Endothelial cell of umbilical vein (primary cell): ENCODE data around the gene SH3BP5. TPM values are rescaled to one million over a fixed set of nuclear protein-coding genes. Genes with fewer than 3 reads are reported as not detected.

Experiments used
- BruUV-seq: library from RNA; stranded (reverse); fragments of 400-500 nt; replicated peaks from 2 replicates; lab custom pipeline; 2021; lab: Mats Ljungman, UMichigan
- CTCF ChIA-PET: fragments of 300-600, 350-600 bp; sonication (Branson Sonifier 250); formaldehyde crosslinking; loops from one replicate; lab custom pipeline; 2021; ENCODE audit warnings: antibody characterized with exemption, inconsistent platforms; lab: Charles Lee
- POLR2A ChIA-PET: fragments of 300-600, 350-600 bp; sonication (Branson Sonifier 250); formaldehyde crosslinking; loops from one replicate; lab custom pipeline; 2021; ENCODE audit warnings: antibody characterized with exemption, inconsistent platforms; lab: Charles Lee
- DNase-seq: peaks from one replicate; pipeline ENCODE4 v3.0.0-alpha.2; 2011; ENCODE audit warnings: low read depth, low spot score
- FAIRE-seq: peaks from 2 replicates; lab custom pipeline; 2011; peaks lifted over from hg19 to GRCh38; lab: Jason Lieb, UNC
- H2AFZ ChIP-seq: 2 replicates; pipeline ENCODE4 v1.6.0; 2012; ENCODE audit warnings: low read depth, low read length, control low read depth, inconsistent platforms
- H3K27ac ChIP-seq: 2 replicates; pipeline ENCODE4 v1.5.1; 2011; ENCODE audit warnings: low read depth, mild to moderate bottlenecking, control low read depth, low read length, moderate library complexity; ENCODE audit not compliant: insufficient read depth
- H3K27me3 ChIP-seq, 2 experiments: 2 replicates each; pipeline versions ENCODE4 v1.6.0 to v1.6.1; 2011; ENCODE audit warnings: low read length in 2 of 2, mixed read lengths in 1 of 2; ENCODE audit not compliant: control insufficient read depth in 2 of 2, insufficient read depth in 2 of 2
- H3K36me3 ChIP-seq, 2 experiments: 2 replicates in 1 of 2; 3 replicates in 1 of 2; pipeline ENCODE4 v1.5.1; 2011; ENCODE audit warnings: low read length in 2 of 2, mild to moderate bottlenecking in 1 of 2, moderate library complexity in 1 of 2; ENCODE audit not compliant: control insufficient read depth in 2 of 2, insufficient read depth in 2 of 2; ENCODE audit errors: extremely low read depth in 1 of 2
- H3K4me1 ChIP-seq: 3 replicates; pipeline ENCODE4 v1.5.1; 2011; ENCODE audit warnings: mild to moderate bottlenecking, low read length; ENCODE audit not compliant: control insufficient read depth, insufficient read depth; ENCODE audit errors: extremely low read depth
- H3K4me2 ChIP-seq: 2 replicates; pipeline ENCODE4 v1.6.1; 2011; ENCODE audit warnings: low read length, control low read depth, mixed read lengths; ENCODE audit not compliant: insufficient read depth
- H3K4me3 ChIP-seq, 3 experiments: fragments of 200-600 bp in 1 of 3; sonication (generic), shearing (Covaris generic) in 1 of 3; replicated peaks in 1 of 3; 2 replicates each; pipeline ENCODE4 v1.5.1; 2011 to 2016; ENCODE audit warnings: control low read depth in 3 of 3, low read length in 3 of 3, mild to moderate bottlenecking in 2 of 3, inconsistent platforms in 1 of 3, low read depth in 1 of 3, moderate library complexity in 1 of 3; ENCODE audit not compliant: insufficient read depth in 1 of 3
- H3K79me2 ChIP-seq: 2 replicates; pipeline ENCODE4 v1.6.0; 2012; ENCODE audit warnings: low read length, inconsistent platforms; ENCODE audit not compliant: control insufficient read depth, insufficient read depth
- H3K9ac ChIP-seq: replicated peaks from 2 replicates; pipeline ENCODE3; 2011; ENCODE audit warnings: low read length, control low read depth; ENCODE audit not compliant: insufficient read depth; ENCODE audit errors: extremely low read depth
- H3K9me1 ChIP-seq: replicated peaks from 3 replicates; pipeline ENCODE4 v1.6.0; 2011; ENCODE audit warnings: mild to moderate bottlenecking, low read length; ENCODE audit not compliant: control insufficient read depth, insufficient read depth; ENCODE audit errors: extremely low read depth
- H3K9me3 ChIP-seq: replicated peaks from 2 replicates; pipeline ENCODE4 v1.5.1; 2012; ENCODE audit warnings: low read length, inconsistent platforms; ENCODE audit not compliant: control insufficient read depth, insufficient read depth
- H4K20me1 ChIP-seq: replicated peaks from 2 replicates; pipeline ENCODE3; 2011; ENCODE audit warnings: mild to moderate bottlenecking, low read length; ENCODE audit not compliant: control insufficient read depth, insufficient read depth; ENCODE audit errors: extremely low read depth
- CTCF ChIP-seq, 2 donors: IDR thresholded peaks; 1 replicate in 1 of 2; 2 replicates in 1 of 2; pipeline ENCODE4 v1.5.1; 2011; ENCODE audit warnings: low read length in 2 of 2, mild to moderate bottlenecking in 2 of 2, moderate library complexity in 2 of 2, control low read depth in 1 of 2, inconsistent platforms in 1 of 2, low read depth in 1 of 2; ENCODE audit not compliant: insufficient read depth in 1 of 2; ENCODE audit errors: extremely low read depth in 1 of 2
- EZH2 ChIP-seq: IDR thresholded peaks from 2 replicates; pipeline ENCODE4 v1.6.1; 2012; ENCODE audit warnings: borderline replicate concordance, low read depth, mild to moderate bottlenecking, moderate library complexity, low read length, inconsistent platforms; ENCODE audit not compliant: severe bottlenecking
- FOS ChIP-seq: IDR thresholded peaks from 2 replicates; pipeline ENCODE4 v1.6.1; 2011; ENCODE audit warnings: mild to moderate bottlenecking, low read length, moderate library complexity, borderline replicate concordance; ENCODE audit not compliant: insufficient read depth
- GATA2 ChIP-seq: IDR thresholded peaks from 2 replicates; pipeline ENCODE4 v1.7.0; 2011; ENCODE audit warnings: low read depth, mild to moderate bottlenecking, moderate library complexity, mixed read lengths, low read length; ENCODE audit not compliant: insufficient read length, insufficient read depth
- JUN ChIP-seq: IDR thresholded peaks from 2 replicates; pipeline ENCODE4 v1.6.1; 2011; ENCODE audit warnings: borderline replicate concordance, low read depth; ENCODE audit not compliant: insufficient read length, insufficient read depth
- MAX ChIP-seq: IDR thresholded peaks from 2 replicates; pipeline ENCODE4 v1.6.1; 2011; ENCODE audit not compliant: insufficient read depth, insufficient read length
- MYC ChIP-seq: IDR thresholded peaks from one replicate; pipeline ENCODE4 v1.6.1; 2011; ENCODE audit warnings: mild to moderate bottlenecking, low read depth, low read length
- POLR2A ChIP-seq: IDR thresholded peaks from 2 replicates; pipeline ENCODE4 v1.6.1; 2012; ENCODE audit warnings: low read depth, mild to moderate bottlenecking, control low read depth, low read length
- POLR2AphosphoS5 ChIP-seq: IDR thresholded peaks from 2 replicates; pipeline ENCODE4 v1.6.1; 2012; ENCODE audit warnings: low read depth, mild to moderate bottlenecking, control low read depth, low read length, moderate library complexity; ENCODE audit not compliant: insufficient read depth
- dilution Hi-C: fragments of 300-500 bp; cut with MboI; formaldehyde crosslinking; loops from one replicate; pipeline ENCODE4 v1.15.0; 2019; ENCODE audit warnings: low sequenced_read_pairs; ENCODE audit not compliant: extremely low pct_ligation_motif_present
- intact Hi-C: fragments of 100-400 bp; cut with micrococcal nuclease; formaldehyde crosslinking; loops from one replicate; pipeline ENCODE4 v1.10.0; 2022
- polyA plus RNA-seq, 4 experiments: library from polyadenylated mRNA; depleted of rRNA in 3 of 4; stranded (reverse) in 3 of 4; unstranded in 1 of 4; fragments of >200 nt; gene quantifications; 2 replicates each; pipeline versions ENCODE4 v1.2.1 to v1.2.3, GENCODE V29; 2011 to 2012; ENCODE audit warnings: missing spikeins in 1 of 4
- total RNA-seq: library from RNA; stranded (reverse); gene quantifications from 2 replicates; pipeline ENCODE4 v1.2.3, GENCODE V29; 2021

Gene SH3BP5
- total and polyA plus RNA-seq, 2 donors (not counting 3 experiments of a cell fraction or from before 2014, with no cell fraction given): 35.3 to 76.3 TPM

GRCh38 chr3:15347063-15347736 lies 14.8 kb upstream of the SH3BP5 start:
- DNase-seq: no peak
- POLR2A ChIA-PET: no interaction called here
- no peak overlapping the region for H3K9ac ChIP-seq
- no peak overlapping the region for H3K4me3 ChIP-seq
- H3K79me2 ChIP-seq: no peaks in the 10 kb centered on the region
- no peaks in the 10 kb centered on the region for H4K20me1 ChIP-seq
- H3K4me1 ChIP-seq: no peaks in the 10 kb centered on the region
- CTCF ChIA-PET: interaction anchor here (1.2 to 2.1 kb wide), 2 partner anchors 12 to 58 kb away, joined by 4 to 5 read pairs; no protein-coding TSS in a partner anchor
- no peak overlapping the region for H3K27ac ChIP-seq
- H3K27me3 ChIP-seq: peaks cover 0 to 3% of the 10 kb centered on the region in 2 experiments
- no TSS peak for BruUV-seq
- no peak for TF ChIP-seq JUN
- no peak for TF ChIP-seq MYC
- no peak for TF ChIP-seq POLR2AphosphoS5
- intact Hi-C loops: no loop called here
- dilution Hi-C loops: no loop called here
- H3K9me1 ChIP-seq: no peaks in the 10 kb centered on the region
- H2AFZ ChIP-seq: no peak overlapping the region
- FAIRE-seq: no peak
- H3K36me3 ChIP-seq: no peaks in the 10 kb centered on the region
- H3K4me2 ChIP-seq: no peak overlapping the region
- no peaks in the 10 kb centered on the region for H3K9me3 ChIP-seq

- no peaks in the 10 kb centered on the region for H3K4me1 ChIP-seq
- peaks cover 0 to 3% of the 10 kb centered on the region in 2 experiments for H3K27me3 ChIP-seq
- H3K9me1 ChIP-seq: no peaks in the 10 kb centered on the region
- H3K4me3 ChIP-seq: no peak overlapping the region
- H3K9me3 ChIP-seq: no peaks in the 10 kb centered on the region
- no peaks in the 10 kb centered on the region for H3K79me2 ChIP-seq
- intact Hi-C loops (no loop called here), dilution Hi-C loops (no loop called here)
- H3K27ac ChIP-seq: no peak overlapping the region
- CTCF ChIA-PET: interaction anchor here (0.7 to 2.1 kb wide), 4 partner anchors 9 to 78 kb away, joined by 3 to 12 read pairs (median 6); no protein-coding TSS in a partner anchor
- H3K4me2 ChIP-seq: no peak overlapping the region
- POLR2A ChIA-PET: no interaction called here
- DNase-seq (no peak), FAIRE-seq (no peak)
- no TSS peak for BruUV-seq
- no peaks in the 10 kb centered on the region for H3K36me3 ChIP-seq
- no peak for TF ChIP-seq GATA2
- TF ChIP-seq JUN: no peak
- TF ChIP-seq POLR2A: no peak
- TF ChIP-seq MYC: no peak
- TF ChIP-seq FOS: no peak
- no peak for TF ChIP-seq EZH2
- TF ChIP-seq CTCF (IDR thresholded peaks at IDR 0.05; ENCODE audit: extremely low read depth in 1 of 2, insufficient read depth in 1 of 2, low read depth in 1 of 2, low read length in 2 of 2): no peak
- no peak for TF ChIP-seq MAX
- no peak for TF ChIP-seq POLR2AphosphoS5
- H4K20me1 ChIP-seq: no peaks in the 10 kb centered on the region
- H2AFZ ChIP-seq: no peak overlapping the region
- no peak overlapping the region for H3K9ac ChIP-seq
Observed at GRCh38 chr3:15346516-15346915, 14.1 kb upstream of the SH3BP5 start.
